ENCODE results near the gene UQCC2.
A peak's percentile ranks its signal among the peaks of the same experiment; 100 is the strongest.

The UQCC2 gene

GRCh38 chr6:33711140-33712129, at the start of gene UQCC2:
Gene UQCC2 (minus strand): TSS chr6:33711700. CDS start chr6:33711686, 14 bp downstream.
- peak; percentile 99 for DNase-seq

- DNase-seq, result no peak
These were observed 48.6 kb upstream of the UQCC2 start for GRCh38 chr6:33759887-33760629.

- DNase-seq, result no peak
These were observed 47.3 kb upstream of the UQCC2 start for GRCh38 chr6:33758815-33759216.

- no peak for DNase-seq
These were observed 46.4 kb upstream of the UQCC2 start for GRCh38 chr6:33757906-33758305.

- no peak for DNase-seq
These were observed 45.6 kb upstream of the UQCC2 start for GRCh38 chr6:33757113-33757512.

- DNase-seq, result no peak
These were observed 44.9 kb upstream of the UQCC2 start for GRCh38 chr6:33756211-33756954.

- DNase-seq, result no peak
These were observed 43.8 kb upstream of the UQCC2 start for GRCh38 chr6:33755070-33755869.

GRCh38 chr6:33754222-33754621, 42.7 kb upstream of the UQCC2 start:
- DNase-seq, result no peak

GRCh38 chr6:33752646-33753015, 41.1 kb upstream of the UQCC2 start:
- no peak for DNase-seq

- DNase-seq, result no peak
These were observed 40.5 kb upstream of the UQCC2 start for GRCh38 chr6:33751771-33752645.

GRCh38 chr6:33750244-33750991, 38.9 kb upstream of the UQCC2 start:
- no peak for DNase-seq

- no peak for DNase-seq
These were observed 37.9 kb upstream of the UQCC2 start for GRCh38 chr6:33749401-33749800.

- DNase-seq, result no peak
These were observed 37.3 kb upstream of the UQCC2 start for GRCh38 chr6:33748841-33749240.

GRCh38 chr6:33747823-33748222, 36.3 kb upstream of the UQCC2 start:
- no peak for DNase-seq

GRCh38 chr6:33746651-33747100, 35.2 kb upstream of the UQCC2 start, which contains the start of gene IP6K3:
Gene IP6K3 (minus strand): TSS chr6:33746905. CDS start chr6:33735476, 11,429 bp downstream.
- DNase-seq, result no peak

GRCh38 chr6:33746036-33746600, 34.6 kb upstream of the UQCC2 start:
- DNase-seq, result no peak

GRCh38 chr6:33745548-33745947, 34.0 kb upstream of the UQCC2 start:
- DNase-seq, result no peak

- DNase-seq, result no peak
These were observed 33.5 kb upstream of the UQCC2 start for GRCh38 chr6:33744895-33745546.
